Stimulated activated CD4-positive, alpha-beta T cell treated with anti-CD3 and anti-CD28 coated beads, Interleukin-2, amount 100 ng/mL, for 24 hours (primary cell): Measurements from ENCODE around the gene IDH2.
A peak's percentile ranks its signal among the peaks of the same experiment; 100 is the strongest.
"Not testable (repeated sequence)": the region's sequence is repeated elsewhere in the genome, so short reads cannot be mapped to it uniquely, and the experiment has no call there.

Experiments used
- DNase-seq, 2 donors: peaks; one replicate each; pipeline ENCODE4 v3.0.0-alpha.2; 2020

The IDH2 gene

DNA sequence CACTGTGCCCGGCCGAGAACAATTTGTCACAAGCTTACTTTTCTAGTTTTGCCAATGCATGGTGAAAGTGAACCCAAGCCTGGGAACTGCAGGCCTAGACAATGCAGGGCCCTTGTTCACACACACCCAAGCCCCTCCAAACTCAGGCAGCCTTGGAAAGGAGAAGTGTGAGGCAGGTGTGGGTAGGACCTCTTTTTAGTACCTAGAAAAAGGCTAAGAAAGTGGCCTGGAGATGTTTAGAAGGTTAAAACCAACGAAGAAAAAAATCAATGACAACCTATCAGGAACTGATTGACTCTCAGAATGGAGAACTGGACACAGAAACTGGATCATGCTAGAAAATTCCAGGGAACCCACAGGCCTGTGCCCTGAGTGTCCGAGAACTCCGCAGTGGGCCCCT, 18.8 kb downstream of the IDH2 start:
- DNase-seq = no peak

DNA sequence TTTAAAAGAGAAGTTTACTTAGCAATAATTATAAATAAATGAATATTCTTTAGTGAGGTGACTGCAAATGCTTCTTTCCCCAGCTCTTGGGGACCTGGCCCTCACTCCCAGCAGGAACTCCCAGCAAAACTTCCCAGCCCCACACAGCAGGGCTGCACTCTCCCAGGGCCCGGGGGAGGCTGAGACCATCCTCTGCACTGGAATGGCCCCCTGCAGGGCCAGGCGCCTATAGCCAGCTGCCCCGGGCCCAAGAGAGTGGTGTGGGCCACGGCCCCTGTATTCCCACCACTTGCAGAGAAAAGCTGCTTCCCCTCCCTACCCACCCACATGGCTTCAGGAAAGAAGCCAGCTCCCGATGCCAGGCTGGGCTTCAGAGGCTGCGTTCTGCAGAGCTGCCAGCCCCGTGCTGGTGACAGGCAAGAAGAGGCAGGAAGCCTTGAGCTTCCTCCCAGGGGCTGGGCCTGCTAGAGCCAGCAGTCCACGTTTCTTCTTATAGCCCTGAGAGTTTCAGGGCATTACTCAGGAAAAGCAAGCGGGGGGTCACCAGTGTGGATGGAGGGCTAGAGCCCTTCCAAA, 20.0 kb downstream of the IDH2 start:
- DNase-seq = no peak

DNA sequence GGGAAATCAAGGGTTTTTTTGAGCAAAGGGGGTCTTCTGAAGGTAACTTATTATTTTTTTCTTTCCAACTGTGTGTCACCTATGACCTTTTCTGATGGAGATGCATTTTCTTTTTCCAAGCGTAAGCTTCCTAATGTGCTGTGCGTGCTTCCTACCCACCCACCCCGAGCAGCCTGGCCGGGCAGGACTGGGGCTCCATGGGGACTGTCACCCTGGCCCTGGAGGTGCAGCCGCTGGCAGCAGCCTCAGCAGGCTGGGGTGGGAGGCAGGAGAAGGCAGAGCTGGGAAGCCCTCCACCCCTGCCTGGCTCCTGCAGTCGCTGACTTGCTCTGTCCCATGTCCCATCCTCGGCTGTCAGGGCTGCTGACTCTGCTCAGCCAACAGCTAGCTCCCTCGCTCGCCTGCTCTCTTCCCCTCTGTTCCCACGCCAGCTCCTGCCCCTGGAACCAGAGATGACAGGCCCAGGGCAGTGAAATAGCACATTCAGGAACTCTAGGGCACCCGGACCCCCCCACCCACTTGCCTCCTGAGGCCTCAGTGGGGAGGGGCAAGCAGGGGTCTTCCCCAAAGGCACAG, 21.4 kb downstream of the IDH2 start:
- DNase-seq = no peak

DNA sequence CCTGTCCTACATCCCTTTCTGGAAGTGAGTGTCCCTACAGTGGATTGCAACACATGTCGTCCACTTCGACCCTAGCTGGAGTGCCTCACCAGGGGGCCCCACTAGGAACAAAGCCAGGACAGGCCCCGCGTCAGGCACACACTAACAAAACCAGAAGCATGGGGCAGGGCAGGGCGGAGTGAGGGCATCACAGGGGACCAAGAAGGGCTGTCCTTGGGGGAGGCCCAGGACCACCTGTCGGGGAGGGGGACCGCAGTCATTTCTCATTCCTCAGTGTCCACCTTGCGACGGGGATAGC, 21.9 kb downstream of the IDH2 start:
- DNase-seq = no peak

GRCh38 chr15:90079619-90080457, 22.4 kb downstream of the IDH2 start:
- no peak for DNase-seq

- no peak for DNase-seq
Observed at GRCh38 chr15:90078965-90079364, 23.3 kb downstream of the IDH2 start.

DNA sequence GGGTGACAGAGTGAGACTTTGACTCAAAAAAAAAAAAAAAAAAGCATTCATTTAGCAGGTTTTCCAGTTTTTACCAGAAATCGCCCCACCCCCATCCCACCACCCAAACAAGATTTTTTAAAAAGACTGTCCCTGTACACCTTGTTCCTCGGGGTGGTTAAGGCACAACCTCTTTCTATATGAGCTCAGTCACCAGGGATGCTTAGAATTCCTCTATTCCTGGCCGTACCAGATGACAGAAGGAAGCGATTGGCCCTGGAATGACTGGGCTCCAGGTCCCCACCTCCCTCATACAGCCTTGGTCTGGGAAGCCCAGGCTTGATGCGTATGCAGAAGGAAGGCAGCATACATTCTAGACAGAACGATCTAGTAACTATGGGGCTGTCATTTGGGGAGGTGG, 25.6 kb downstream of the IDH2 start:
- DNase-seq = no peak

- peak in 1 of 2 donors; percentile 45 for DNase-seq
Observed at GRCh38 chr15:90075420-90076289, 26.6 kb downstream of the IDH2 start.

DNA sequence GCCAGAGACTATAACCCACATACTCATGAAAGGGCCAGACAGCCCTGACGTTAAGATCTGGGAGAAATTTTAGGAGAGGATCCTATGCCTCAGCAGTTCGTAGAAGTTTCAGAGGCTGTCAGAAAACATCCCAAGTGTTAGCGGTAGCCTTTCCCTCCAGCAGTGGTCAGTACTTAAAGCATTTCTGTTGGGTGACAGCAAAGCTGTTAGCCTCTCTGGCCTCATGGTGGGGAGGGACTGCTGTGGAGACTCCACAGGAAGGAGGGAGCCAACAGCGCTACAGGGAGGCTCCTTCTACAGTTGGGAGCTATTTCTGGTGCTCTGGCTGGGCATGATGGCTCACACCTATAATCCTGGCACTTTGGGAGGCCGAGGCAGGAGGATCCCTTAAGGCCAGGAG, 27.4 kb downstream of the IDH2 start:
- DNase-seq = no peak

DNA sequence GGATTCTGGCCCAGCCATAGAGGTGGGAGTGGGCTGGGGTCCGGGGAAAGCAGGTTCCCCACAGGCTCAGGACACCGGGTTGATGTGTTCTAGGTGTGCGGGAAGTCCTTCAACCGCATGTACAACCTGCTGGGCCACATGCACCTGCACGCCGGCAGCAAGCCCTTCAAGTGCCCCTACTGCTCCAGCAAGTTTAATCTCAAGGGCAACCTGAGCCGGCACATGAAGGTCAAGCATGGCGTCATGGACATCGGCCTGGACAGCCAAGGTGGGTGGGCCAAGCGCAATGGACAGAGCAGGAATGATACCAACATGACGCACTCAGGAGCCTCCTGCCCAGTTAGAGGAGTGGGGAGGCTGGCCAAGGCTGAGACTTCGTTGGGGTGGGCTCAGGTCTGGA, 28.2 kb downstream of the IDH2 start:
- no peak for DNase-seq

DNA sequence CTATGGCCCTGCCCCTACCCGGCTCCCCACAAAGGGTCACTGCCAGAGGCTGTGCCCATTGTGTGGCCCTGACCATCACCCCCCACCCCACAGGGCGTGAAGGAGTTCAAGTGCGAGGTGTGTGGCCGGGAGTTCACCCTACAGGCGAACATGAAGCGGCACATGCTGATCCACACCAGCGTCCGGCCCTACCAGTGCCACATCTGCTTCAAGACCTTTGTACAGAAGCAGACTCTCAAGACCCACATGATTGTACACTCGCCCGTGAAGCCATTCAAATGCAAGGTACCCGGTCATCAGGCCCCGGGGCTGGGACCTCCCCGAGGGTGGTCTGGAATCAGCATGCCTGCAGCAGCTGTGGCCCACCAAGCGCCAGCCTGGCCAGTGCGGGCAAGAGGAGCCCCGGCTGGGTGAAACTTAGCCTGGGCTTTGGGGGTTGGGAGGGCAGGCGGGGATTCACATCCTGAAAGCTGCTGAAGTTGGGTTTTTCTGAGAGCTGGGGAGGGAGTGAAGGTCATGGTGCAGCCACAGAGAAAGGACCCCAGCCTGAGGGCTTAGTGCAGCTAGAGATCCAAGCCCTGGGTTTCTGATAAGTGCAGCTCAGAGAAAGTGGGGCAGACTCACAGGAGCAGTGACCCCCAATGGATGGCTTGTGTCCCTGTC, 29.2 kb downstream of the IDH2 start:
- DNase-seq = no peak

DNA sequence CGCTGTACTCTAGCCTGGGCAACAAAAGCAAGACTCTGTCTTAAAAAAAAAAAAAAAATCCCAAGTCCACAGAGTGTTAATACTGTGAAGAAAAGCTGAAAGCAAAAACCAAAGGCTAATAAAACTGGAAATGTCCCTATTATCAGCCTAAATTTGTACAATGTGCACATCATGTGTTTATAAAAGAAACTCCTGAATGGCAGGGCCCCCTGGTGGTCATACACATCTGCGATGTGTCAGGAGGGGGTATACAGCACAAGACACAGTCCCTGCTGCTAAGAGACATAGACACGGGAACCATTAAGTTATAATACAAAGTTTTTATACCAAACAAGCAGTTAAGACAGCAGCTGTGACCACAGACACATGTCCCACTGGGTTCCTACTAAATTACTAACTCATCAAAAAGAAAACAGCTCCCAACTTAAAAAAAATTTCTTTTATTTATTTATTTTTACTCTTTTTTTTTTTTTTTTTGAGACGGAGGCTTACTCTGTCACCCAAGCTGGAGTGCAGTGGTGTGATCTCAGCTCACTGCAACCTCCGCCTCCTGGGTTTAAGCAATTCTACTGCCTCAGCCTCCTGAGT, 31.0 kb downstream of the IDH2 start:
- peak; percentile 81 to 84 for DNase-seq

DNA sequence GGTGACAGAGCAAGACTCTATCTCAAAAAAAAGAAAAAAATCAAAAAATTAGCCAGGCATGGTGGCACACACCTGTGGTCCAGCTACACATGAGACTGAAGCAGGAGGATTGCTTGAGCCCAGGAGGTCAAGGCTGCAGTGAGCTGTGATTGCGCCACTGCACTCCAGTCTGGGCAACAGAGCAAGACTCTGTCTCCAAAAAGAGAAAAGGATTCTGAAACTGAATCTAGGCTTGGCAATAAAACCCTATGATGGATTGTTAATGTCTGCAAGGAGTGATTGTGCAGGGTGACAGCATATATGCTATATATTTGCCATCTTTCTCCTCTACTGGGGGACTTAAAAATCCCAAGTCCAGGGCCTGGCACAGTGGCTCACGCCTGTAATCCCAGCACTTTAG, 31.6 kb downstream of the IDH2 start:
- DNase-seq = not testable (repeated sequence)

DNA sequence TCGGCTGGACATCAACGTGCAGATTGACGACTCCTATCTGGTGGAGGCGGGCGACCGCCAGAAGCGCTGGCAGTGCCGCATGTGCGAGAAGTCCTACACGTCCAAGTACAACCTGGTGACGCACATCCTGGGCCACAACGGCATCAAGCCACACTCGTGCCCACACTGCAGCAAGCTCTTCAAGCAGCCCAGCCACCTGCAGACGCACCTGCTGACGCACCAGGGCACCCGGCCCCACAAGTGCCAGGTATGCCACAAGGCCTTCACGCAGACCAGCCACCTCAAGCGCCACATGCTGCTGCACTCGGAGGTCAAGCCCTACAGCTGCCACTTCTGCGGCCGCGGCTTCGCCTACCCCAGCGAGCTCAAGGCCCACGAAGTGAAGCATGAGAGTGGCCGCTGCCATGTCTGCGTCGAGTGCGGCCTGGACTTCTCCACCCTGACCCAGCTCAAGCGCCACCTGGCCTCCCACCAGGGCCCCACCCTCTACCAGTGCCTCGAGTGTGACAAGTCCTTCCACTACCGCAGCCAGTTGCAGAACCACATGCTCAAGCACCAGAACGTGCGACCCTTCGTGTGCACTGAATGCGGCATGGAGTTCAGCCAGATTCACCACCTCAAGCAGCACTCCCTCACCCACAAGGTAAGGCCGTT, 34.2 kb downstream of the IDH2 start:
- no peak for DNase-seq

DNA sequence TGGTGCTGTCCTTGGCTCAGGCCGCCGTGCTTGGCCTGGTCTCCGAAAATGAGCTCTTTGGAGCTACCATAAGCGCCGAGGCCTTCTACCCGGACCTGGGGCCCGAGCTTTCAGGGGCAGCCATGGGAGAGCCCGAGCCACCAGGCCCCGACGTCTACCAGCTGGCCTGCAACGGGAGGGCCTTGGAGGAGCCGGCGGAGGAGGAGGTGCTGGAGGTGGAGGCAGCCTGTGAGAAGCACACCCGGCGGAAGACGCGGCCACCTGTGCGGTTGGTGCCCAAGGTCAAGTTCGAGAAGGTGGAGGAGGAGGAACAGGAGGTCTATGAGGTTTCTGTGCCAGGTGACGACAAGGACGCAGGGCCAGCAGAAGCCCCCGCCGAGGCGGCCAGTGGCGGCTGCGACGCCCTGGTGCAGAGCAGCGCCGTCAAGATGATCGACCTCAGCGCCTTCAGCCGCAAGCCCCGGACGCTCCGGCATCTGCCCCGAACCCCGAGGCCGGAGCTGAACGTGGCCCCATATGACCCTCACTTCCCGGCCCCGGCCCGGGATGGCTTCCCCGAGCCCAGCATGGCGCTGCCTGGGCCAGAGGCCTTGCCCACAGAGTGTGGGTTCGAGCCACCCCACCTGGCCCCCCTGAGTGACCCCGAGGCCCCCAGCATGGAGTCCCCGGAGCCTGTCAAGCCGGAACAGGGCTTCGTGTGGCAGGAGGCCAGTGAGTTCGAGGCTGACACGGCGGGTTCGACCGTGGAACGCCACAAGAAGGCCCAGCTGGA, 34.9 kb downstream of the IDH2 start:
- no peak for DNase-seq

DNA sequence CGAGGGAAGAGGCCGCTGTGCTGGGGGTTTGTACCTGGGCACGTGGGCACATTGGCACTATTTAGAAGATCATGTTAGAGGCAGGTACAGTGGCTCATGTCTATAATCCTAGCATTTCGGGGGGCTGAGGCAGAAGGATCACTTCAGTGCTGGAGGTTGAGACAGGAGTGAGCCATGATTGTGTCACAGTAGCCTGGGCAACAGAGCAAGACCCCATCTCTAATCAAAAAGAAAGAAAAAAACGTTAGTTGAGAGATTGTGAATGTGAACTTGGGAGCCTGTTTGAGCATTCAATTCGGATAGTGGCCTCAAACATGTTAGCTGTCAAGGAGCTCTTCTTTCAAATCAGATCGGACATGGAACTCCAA, 36.6 kb downstream of the IDH2 start:
- no peak for DNase-seq

DNA sequence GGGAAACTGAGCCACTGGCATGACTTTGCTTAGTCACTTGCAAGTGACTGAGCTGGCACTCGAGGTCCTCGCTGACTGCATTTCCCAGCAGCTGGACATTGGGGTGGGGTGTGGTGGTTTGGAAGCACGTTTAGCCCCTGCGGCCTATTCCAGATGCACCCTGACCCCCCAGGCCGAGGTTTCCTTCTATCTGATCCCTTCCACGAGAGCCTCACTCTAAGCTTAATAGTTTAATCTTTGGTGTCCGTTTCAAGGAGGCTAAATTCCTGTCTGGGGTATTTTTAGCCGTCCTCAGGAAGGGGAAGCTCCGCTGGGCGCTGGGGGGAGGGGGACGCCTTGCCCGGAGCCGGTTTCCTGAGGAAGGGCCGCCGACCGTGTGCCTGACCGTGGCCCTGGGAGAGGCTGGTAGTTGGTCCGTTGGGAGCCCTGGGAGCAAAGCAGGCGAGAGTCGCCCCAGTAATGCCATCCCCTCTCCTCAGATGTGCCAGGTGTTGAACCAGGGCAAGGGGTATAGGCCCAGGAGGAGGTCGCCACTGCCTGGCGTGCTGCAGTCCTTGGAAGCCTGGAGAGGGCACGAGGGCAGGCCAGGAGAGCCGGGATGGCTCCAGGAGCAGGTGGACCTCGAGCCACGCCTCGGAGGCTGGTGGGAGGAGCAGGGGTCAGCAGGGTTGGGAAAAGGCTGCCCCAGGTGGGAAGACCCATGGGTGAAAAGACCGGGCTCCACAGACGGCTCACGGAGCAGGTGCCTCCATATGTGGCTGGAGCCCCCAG, 37.2 kb downstream of the IDH2 start:
- no peak for DNase-seq

- DNase-seq = no peak
Observed at GRCh38 chr15:90063770-90064247, 38.5 kb downstream of the IDH2 start.

- DNase-seq = no peak
Observed at GRCh38 chr15:90062973-90063769, 39.1 kb downstream of the IDH2 start.
